ENCODE data around the gene GMPPA. TPM values are rescaled to one million over a fixed set of nuclear protein-coding genes. Genes with fewer than 3 reads are reported as not detected.

Gene GMPPA
- total RNA-seq, 1 donor: 46.0 TPM

DNA sequence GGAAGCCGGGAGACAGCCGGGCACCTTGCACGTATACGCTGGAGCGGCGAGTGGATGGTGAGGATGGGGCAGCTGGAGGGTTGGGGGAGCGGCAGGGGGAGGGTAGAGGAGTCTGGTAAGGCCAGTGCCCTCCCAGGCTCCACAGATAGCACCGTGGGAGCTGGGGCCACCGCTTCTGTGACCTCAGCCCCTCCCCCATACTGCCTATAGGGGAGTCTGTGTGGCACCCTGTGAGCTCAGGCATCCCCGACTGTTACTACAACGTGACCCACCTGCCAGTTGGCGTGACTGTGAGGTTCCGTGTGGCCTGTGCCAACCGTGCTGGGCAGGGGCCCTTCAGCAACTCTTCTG is 9.9 kb upstream of the GMPPA start:
- Histone ChIP-seq H3K79me2 (ENCODE audit: insufficient read depth, low read length) (no peaks in the 10 kb centered on the region), H2AFZ (ENCODE audit: low read length) (no peak overlapping the region), H3K9me3 (ENCODE audit: low read depth, low read length) (no peaks in the 10 kb centered on the region), H3K4me2 (ENCODE audit: insufficient read depth, low read length) (no peak overlapping the region), H4K20me1 (ENCODE audit: insufficient read depth, low read length) (peaks cover 10% of the 10 kb centered on the region), H3K4me1 (ENCODE audit: insufficient read depth, low read length) (no peaks in the 10 kb centered on the region), H3K27ac (ENCODE audit: low read depth, low read length) (no peak overlapping the region), H3K36me3 (ENCODE audit: insufficient read depth, low read length) (peaks cover 44% of the 10 kb centered on the region), H3K27me3 (ENCODE audit: insufficient read depth, low read length) (no peaks in the 10 kb centered on the region), H3K4me3 (ENCODE audit: insufficient read depth, low read length) (no peak overlapping the region)
- no peak for DNase-seq (ENCODE audit: insufficient read length, low spot score, missing footprints)
- TF ChIP-seq, protein P1, sequence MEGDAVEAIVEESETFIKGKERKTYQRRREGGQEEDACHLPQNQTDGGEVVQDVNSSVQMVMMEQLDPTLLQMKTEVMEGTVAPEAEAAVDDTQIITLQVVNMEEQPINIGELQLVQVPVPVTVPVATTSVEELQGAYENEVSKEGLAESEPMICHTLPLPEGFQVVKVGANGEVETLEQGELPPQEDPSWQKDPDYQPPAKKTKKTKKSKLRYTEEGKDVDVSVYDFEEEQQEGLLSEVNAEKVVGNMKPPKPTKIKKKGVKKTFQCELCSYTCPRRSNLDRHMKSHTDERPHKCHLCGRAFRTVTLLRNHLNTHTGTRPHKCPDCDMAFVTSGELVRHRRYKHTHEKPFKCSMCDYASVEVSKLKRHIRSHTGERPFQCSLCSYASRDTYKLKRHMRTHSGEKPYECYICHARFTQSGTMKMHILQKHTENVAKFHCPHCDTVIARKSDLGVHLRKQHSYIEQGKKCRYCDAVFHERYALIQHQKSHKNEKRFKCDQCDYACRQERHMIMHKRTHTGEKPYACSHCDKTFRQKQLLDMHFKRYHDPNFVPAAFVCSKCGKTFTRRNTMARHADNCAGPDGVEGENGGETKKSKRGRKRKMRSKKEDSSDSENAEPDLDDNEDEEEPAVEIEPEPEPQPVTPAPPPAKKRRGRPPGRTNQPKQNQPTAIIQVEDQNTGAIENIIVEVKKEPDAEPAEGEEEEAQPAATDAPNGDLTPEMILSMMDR (IDR thresholded peaks at IDR 0.05; ENCODE audit: extremely low read depth, low read depth, low read length): no peak

DNA sequence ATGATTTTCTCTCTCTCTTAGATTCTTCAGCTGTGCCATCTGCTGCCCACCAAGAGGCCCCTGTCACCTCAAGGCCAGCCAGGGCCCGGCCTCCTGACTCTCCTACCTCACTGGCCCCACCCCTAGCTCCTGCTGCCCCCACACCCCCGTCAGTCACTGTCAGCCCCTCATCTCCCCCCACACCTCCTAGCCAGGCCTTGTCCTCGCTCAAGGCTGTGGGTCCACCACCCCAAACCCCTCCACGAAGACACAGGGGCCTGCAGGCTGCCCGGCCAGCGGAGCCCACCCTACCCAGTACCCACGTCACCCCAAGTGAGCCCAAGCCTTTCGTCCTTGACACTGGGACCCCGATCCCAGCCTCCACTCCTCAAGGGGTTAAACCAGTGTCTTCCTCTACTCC is 9.4 kb upstream of the GMPPA start:
- Histone ChIP-seq H3K79me2 (ENCODE audit: insufficient read depth, low read length) (no peaks in the 10 kb centered on the region), H3K4me2 (ENCODE audit: insufficient read depth, low read length) (no peak overlapping the region), H3K27me3 (ENCODE audit: insufficient read depth, low read length) (no peaks in the 10 kb centered on the region), H2AFZ (ENCODE audit: low read length) (no peak overlapping the region), H3K36me3 (ENCODE audit: insufficient read depth, low read length) (peaks cover 44% of the 10 kb centered on the region), H3K9me3 (ENCODE audit: low read depth, low read length) (no peaks in the 10 kb centered on the region), H3K4me1 (ENCODE audit: insufficient read depth, low read length) (no peaks in the 10 kb centered on the region), H4K20me1 (ENCODE audit: insufficient read depth, low read length) (peaks cover 6% of the 10 kb centered on the region), H3K4me3 (ENCODE audit: insufficient read depth, low read length) (no peak overlapping the region), H3K27ac (ENCODE audit: low read depth, low read length) (no peak overlapping the region)
- DNase-seq (ENCODE audit: insufficient read length, low spot score, missing footprints): no peak
- TF ChIP-seq, protein P1 (IDR thresholded peaks at IDR 0.05; ENCODE audit: extremely low read depth, low read depth, low read length): no peak

DNA sequence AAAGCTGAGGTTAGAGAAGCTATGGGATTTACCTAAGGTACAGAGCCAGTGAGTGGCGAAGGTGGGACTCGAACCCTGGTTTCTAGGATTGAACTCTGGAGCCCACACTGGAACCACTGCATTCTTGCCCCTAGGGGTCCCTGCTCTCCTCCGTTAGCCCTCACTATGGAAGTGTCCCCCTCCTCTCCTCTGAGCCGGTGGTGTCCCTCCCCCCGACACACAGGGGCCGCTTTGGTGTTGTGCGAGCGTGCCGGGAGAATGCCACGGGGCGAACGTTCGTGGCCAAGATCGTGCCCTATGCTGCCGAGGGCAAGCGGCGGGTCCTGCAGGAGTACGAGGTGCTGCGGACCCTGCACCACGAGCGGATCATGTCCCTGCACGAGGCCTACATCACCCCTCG is 8.5 kb upstream of the GMPPA start:
- peaks cover 1% of the 10 kb centered on the region for H3K4me1 ChIP-seq (ENCODE audit: insufficient read depth, low read length)
- no peak for DNase-seq (ENCODE audit: insufficient read length, low spot score, missing footprints)
- H3K9me3 ChIP-seq (ENCODE audit: low read depth, low read length): no peaks in the 10 kb centered on the region
- H3K27ac ChIP-seq (ENCODE audit: low read depth, low read length): no peak overlapping the region
- no peak overlapping the region for H3K4me2 ChIP-seq (ENCODE audit: insufficient read depth, low read length)
- no peaks in the 10 kb centered on the region for H3K27me3 ChIP-seq (ENCODE audit: insufficient read depth, low read length)
- H3K36me3 ChIP-seq (ENCODE audit: insufficient read depth, low read length): peaks cover 44% of the 10 kb centered on the region
- no peak overlapping the region for H3K4me3 ChIP-seq (ENCODE audit: insufficient read depth, low read length)
- no peaks in the 10 kb centered on the region for H3K79me2 ChIP-seq (ENCODE audit: insufficient read depth, low read length)
- TF ChIP-seq, protein P1 (IDR thresholded peaks at IDR 0.05; ENCODE audit: extremely low read depth, low read depth, low read length): peak; percentile 10
- H2AFZ ChIP-seq (ENCODE audit: low read length): no peak overlapping the region
- peaks cover 6% of the 10 kb centered on the region for H4K20me1 ChIP-seq (ENCODE audit: insufficient read depth, low read length)

DNA sequence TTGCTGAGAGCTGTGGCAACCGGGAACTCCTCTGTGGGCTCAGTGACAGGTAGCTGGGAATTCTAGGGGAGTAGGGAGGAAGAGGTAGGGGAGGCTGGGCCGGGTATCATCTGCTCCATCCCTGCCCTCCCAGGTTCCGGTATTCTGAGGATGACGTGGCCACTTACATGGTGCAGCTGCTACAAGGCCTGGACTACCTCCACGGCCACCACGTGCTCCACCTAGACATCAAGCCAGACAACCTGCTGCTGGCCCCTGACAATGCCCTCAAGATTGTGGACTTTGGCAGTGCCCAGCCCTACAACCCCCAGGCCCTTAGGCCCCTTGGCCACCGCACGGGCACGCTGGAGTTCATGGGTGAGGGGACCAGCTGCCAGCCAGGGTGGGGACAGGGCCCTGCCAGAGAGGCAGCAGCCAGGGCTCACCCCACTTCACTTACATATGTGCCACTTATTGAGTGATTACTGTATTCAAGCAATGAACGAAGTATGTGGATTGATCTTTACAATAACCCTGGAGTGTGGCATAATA is 8.0 kb upstream of the GMPPA start:
- no peak for DNase-seq (ENCODE audit: insufficient read length, low spot score, missing footprints)
- Histone ChIP-seq H3K27me3 (ENCODE audit: insufficient read depth, low read length) (no peaks in the 10 kb centered on the region), H3K4me2 (ENCODE audit: insufficient read depth, low read length) (no peak overlapping the region), H3K4me3 (ENCODE audit: insufficient read depth, low read length) (no peak overlapping the region), H4K20me1 (ENCODE audit: insufficient read depth, low read length) (peaks cover 8% of the 10 kb centered on the region), H3K36me3 (ENCODE audit: insufficient read depth, low read length) (peaks cover 44% of the 10 kb centered on the region), H3K9me3 (ENCODE audit: low read depth, low read length) (no peaks in the 10 kb centered on the region), H2AFZ (ENCODE audit: low read length) (no peak overlapping the region), H3K79me2 (ENCODE audit: insufficient read depth, low read length) (no peaks in the 10 kb centered on the region), H3K27ac (ENCODE audit: low read depth, low read length) (no peak overlapping the region), H3K4me1 (ENCODE audit: insufficient read depth, low read length) (peaks cover 6% of the 10 kb centered on the region)
- TF ChIP-seq, protein P1 (IDR thresholded peaks at IDR 0.05; ENCODE audit: extremely low read depth, low read depth, low read length): no peak
